ENCODE data around the gene KIAA0586. TPM values are rescaled to one million over a fixed set of nuclear protein-coding genes. Genes with fewer than 3 reads are reported as not detected.

The KIAA0586 gene
- total and polyA plus RNA-seq, 2 donors (not counting 3 experiments of a cell fraction or from before 2014, with no cell fraction given), result 7.4 to 25.9 TPM

DNA sequence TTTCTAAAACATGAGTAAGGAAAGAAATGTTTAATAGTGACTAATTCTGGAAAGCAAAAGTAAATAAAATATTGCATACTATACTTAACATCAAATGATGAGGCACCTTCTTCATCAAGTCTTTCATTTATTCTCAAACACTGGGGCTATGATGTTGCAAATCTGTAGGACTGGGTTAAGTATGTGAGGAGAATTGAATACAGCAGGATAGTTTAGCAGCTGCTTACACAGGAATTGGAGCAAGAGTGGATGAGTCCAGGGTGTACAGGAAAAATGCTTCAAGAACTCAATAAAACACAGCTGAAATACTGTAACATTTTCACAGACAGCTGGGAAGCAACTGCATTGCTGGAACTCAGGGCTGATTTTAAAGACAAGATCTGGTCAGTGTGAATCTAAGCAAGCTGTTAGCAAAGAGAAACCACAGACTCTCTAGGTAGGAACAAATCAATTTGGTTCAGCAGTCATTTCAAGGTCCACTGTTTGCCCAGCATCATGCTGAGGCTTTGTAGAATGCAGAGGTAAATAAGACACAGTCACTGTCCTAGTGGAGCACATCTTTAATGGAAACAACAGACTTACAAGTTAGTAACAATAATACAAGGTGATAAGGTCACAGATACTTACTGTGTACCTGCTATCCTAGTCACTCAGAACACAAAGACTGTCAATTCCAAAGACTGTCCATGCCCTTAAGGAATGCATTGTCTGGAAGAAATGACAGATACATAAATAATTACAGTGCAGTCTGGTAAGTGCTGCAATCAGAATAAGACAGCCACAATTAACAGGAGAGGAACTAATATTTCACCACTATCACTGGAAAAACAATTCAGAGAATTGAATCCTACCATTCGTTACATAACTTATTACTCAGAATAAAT is 113.5 kb downstream of the KIAA0586 start:
- no peak for TF ChIP-seq EZH2 (IDR thresholded peaks at IDR 0.05; ENCODE audit: borderline replicate concordance, low read depth, low read length, severe bottlenecking)
- TF ChIP-seq, protein P1, sequence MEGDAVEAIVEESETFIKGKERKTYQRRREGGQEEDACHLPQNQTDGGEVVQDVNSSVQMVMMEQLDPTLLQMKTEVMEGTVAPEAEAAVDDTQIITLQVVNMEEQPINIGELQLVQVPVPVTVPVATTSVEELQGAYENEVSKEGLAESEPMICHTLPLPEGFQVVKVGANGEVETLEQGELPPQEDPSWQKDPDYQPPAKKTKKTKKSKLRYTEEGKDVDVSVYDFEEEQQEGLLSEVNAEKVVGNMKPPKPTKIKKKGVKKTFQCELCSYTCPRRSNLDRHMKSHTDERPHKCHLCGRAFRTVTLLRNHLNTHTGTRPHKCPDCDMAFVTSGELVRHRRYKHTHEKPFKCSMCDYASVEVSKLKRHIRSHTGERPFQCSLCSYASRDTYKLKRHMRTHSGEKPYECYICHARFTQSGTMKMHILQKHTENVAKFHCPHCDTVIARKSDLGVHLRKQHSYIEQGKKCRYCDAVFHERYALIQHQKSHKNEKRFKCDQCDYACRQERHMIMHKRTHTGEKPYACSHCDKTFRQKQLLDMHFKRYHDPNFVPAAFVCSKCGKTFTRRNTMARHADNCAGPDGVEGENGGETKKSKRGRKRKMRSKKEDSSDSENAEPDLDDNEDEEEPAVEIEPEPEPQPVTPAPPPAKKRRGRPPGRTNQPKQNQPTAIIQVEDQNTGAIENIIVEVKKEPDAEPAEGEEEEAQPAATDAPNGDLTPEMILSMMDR (IDR thresholded peaks at IDR 0.05; ENCODE audit: extremely low read depth in 1 of 2, insufficient read depth in 1 of 2, low read depth in 1 of 2, low read length in 2 of 2), result no peak
- no peak for TF ChIP-seq JUN (IDR thresholded peaks at IDR 0.05; ENCODE audit: borderline replicate concordance, insufficient read depth, insufficient read length, low read depth)
- TF ChIP-seq, protein P2, sequence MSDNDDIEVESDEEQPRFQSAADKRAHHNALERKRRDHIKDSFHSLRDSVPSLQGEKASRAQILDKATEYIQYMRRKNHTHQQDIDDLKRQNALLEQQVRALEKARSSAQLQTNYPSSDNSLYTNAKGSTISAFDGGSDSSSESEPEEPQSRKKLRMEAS (IDR thresholded peaks at IDR 0.05; ENCODE audit: insufficient read depth, insufficient read length), result no peak
- TF ChIP-seq MYC (IDR thresholded peaks at IDR 0.05; ENCODE audit: low read depth, low read length), result no peak
- no peak for TF ChIP-seq POLR2A (IDR thresholded peaks at IDR 0.05; ENCODE audit: low read depth, low read length)
- no peak for TF ChIP-seq FOS (IDR thresholded peaks at IDR 0.05; ENCODE audit: borderline replicate concordance, insufficient read depth, low read length)
- TF ChIP-seq POLR2AphosphoS5 (IDR thresholded peaks at IDR 0.05; ENCODE audit: insufficient read depth, low read depth, low read length), result no peak
- no peak for TF ChIP-seq GATA2 (IDR thresholded peaks at IDR 0.05; ENCODE audit: insufficient read depth, insufficient read length, low read depth, low read length)
- Histone ChIP-seq H3K4me1 (ENCODE audit: control insufficient read depth, extremely low read depth, insufficient read depth, low read length) (no peaks in the 10 kb centered on the region), H3K4me2 (ENCODE audit: insufficient read depth, low read length) (no peak overlapping the region), H3K4me3 (replicated peaks in 1 of 3; ENCODE audit: insufficient read depth in 1 of 3, low read depth in 1 of 3, low read length in 3 of 3) (no peak overlapping the region), H3K9me3 (replicated peaks; ENCODE audit: control insufficient read depth, insufficient read depth, low read length) (no peaks in the 10 kb centered on the region), H3K36me3 (ENCODE audit: control insufficient read depth in 2 of 2, extremely low read depth in 1 of 2, insufficient read depth in 2 of 2, low read length in 2 of 2) (no peaks in the 10 kb centered on the region), H3K27me3 (ENCODE audit: control insufficient read depth in 2 of 2, insufficient read depth in 2 of 2, low read length in 2 of 2) (no peaks in the 10 kb centered on the region), H3K27ac (ENCODE audit: insufficient read depth, low read depth, low read length) (no peak overlapping the region), H3K79me2 (ENCODE audit: control insufficient read depth, insufficient read depth, low read length) (no peaks in the 10 kb centered on the region), H3K9ac (replicated peaks; ENCODE audit: extremely low read depth, insufficient read depth, low read length) (no peak overlapping the region), H2AFZ (ENCODE audit: low read depth, low read length) (no peak overlapping the region), H4K20me1 (replicated peaks; ENCODE audit: control insufficient read depth, extremely low read depth, insufficient read depth, low read length) (no peaks in the 10 kb centered on the region), H3K9me1 (replicated peaks; ENCODE audit: control insufficient read depth, extremely low read depth, insufficient read depth, low read length) (no peaks in the 10 kb centered on the region)
- ChIA-PET POLR2A (no interaction called here), CTCF (interaction anchor here (1.0 kb wide), 1 partner anchor 40 kb away, joined by 3 read pairs; no protein-coding TSS in a partner anchor)
- no peak for DNase-seq (ENCODE audit: low read depth, low spot score)
- BruUV-seq (replicated peaks), result no TSS peak
- no peak for FAIRE-seq
- dilution Hi-C loops (cut with MboI; ENCODE audit: extremely low pct_ligation_motif_present, low sequenced_read_pairs) (no loop called here), intact Hi-C loops (cut with micrococcal nuclease) (no loop called here)
